ENCODE data around the gene MRPS35.

The MRPS35 gene

DNA sequence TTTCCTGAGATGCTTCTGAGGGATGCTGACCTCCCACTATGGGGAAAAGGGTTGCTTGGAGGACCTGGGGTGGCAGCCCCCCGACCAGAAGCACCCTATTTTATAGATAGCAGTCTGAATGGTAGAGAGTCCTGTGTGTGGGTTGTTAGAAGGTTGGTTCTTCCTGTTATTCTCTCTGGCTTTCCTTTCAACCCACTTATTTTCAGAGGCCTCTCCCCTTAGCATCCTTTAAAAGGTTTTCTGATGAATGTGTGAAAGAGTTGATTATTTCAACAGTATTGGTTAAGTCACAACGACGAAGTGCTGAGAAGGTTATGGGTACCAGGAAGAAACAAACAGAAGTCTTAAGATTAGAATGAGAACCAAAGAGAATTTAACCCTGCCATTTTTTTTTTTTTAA is 90.2 kb downstream of the MRPS35 start:
- Histone ChIP-seq H3K27ac (no peak overlapping the region), H3K36me3 (ENCODE audit: insufficient read depth, low read length) (peaks cover 31% of the 10 kb centered on the region), H3K9me3 (ENCODE audit: low read depth, low read length) (no peaks in the 10 kb centered on the region), H3K4me3 (no peak overlapping the region), H3K9ac (ENCODE audit: insufficient read length) (no peak overlapping the region)
- TF ChIP-seq FOXP2 (optimal IDR thresholded peaks at IDR 0.05; ENCODE audit: control extremely low read depth, extremely low read length, insufficient read depth) (no peak), POLR2AphosphoS5 (IDR thresholded peaks at IDR 0.05; ENCODE audit: borderline replicate concordance, low read depth, low read length) (no peak), EZH2 (IDR thresholded peaks at IDR 0.05) (no peak)
- no peak for DNase-seq (ENCODE audit: low read depth, low spot score)

DNA sequence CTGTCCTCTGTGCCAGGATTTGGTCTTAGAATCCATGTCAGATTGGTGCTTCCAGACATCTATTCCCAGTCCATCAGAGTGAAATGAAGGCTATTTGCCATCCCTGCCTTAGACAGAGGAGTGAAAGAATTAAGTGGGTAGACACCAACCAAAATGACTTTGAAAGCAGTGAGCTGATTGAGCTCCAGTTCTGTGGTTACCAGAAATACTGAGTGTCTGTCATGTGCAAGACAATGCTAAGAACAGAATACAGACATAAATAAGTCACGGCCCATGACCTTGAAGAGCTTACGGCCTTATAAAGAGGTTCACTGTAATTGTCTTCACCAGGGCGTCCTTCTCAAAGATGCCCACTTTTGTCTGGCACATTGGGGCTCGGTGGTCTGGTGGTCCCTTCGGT is 91.0 kb downstream of the MRPS35 start:
- H3K27ac ChIP-seq, result no peak overlapping the region
- H3K36me3 ChIP-seq (ENCODE audit: insufficient read depth, low read length), result peaks cover 25% of the 10 kb centered on the region
- H3K9ac ChIP-seq (ENCODE audit: insufficient read length), result no peak overlapping the region
- TF ChIP-seq EZH2 (IDR thresholded peaks at IDR 0.05) (no peak), FOXP2 (optimal IDR thresholded peaks at IDR 0.05; ENCODE audit: control extremely low read depth, extremely low read length, insufficient read depth) (no peak), POLR2AphosphoS5 (IDR thresholded peaks at IDR 0.05; ENCODE audit: borderline replicate concordance, low read depth, low read length) (no peak)
- no peak overlapping the region for H3K4me3 ChIP-seq
- DNase-seq (ENCODE audit: low read depth, low spot score), result no peak
- H3K9me3 ChIP-seq (ENCODE audit: low read depth, low read length), result no peaks in the 10 kb centered on the region

DNA sequence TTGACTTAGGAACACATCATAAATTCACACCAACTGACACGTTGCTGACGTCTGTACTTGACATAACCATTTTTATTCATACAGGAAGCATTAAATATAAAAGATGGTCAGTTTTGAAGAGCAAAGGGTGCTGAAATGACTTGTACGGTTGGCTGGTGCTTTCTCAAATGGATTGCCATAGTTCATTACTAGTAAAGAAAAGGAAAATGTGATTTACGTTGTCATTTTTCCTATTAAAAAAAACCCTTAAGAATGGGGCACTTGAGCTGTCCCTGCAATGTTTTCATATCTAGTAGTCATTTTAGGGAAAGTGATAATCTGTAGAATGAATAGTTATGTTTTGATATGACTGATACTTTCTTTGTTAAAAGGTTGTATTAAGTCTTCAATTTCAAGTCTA is 91.9 kb downstream of the MRPS35 start:
- no peak for TF ChIP-seq EZH2 (IDR thresholded peaks at IDR 0.05)
- no peak for TF ChIP-seq POLR2AphosphoS5 (IDR thresholded peaks at IDR 0.05; ENCODE audit: borderline replicate concordance, low read depth, low read length)
- TF ChIP-seq FOXP2 (optimal IDR thresholded peaks at IDR 0.05; ENCODE audit: control extremely low read depth, extremely low read length, insufficient read depth), result no peak
- no peak for DNase-seq (ENCODE audit: low read depth, low spot score)

DNA sequence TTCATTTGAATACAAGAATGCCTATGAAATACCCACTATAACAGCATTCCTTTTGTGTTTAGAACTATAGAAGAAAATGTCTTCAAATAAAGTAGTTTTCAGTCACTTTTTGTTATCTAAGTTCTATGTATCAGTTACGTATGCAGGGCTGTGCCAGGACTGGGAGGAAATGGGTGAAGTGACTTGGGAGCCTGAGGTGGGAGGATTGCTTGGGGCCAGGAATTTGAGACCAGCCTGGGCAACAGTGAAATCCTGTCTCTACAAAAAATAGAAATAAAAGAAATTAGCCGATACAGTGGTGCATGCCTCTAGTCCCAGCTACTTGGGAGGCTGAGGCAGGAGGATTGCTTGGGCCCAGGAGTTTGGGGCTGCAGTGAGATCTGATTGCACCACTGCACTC is 92.3 kb downstream of the MRPS35 start:
- no peak for DNase-seq (ENCODE audit: low read depth, low spot score)
- no peak overlapping the region for H3K9ac ChIP-seq (ENCODE audit: insufficient read length)
- H3K4me3 ChIP-seq, result no peak overlapping the region
- peaks cover 13% of the 10 kb centered on the region for H3K36me3 ChIP-seq (ENCODE audit: insufficient read depth, low read length)
- TF ChIP-seq POLR2AphosphoS5 (IDR thresholded peaks at IDR 0.05; ENCODE audit: borderline replicate concordance, low read depth, low read length) (no peak), FOXP2 (optimal IDR thresholded peaks at IDR 0.05; ENCODE audit: control extremely low read depth, extremely low read length, insufficient read depth) (no peak)
- H3K27ac ChIP-seq, result no peak overlapping the region
- no peaks in the 10 kb centered on the region for H3K9me3 ChIP-seq (ENCODE audit: low read depth, low read length)

More for the DNA sequence above, 91.9 kb downstream of the MRPS35 start:
- Histone ChIP-seq H3K4me3 (no peak overlapping the region), H3K27ac (no peak overlapping the region), H3K9ac (ENCODE audit: insufficient read length) (no peak overlapping the region), H3K36me3 (ENCODE audit: insufficient read depth, low read length) (peaks cover 18% of the 10 kb centered on the region), H3K9me3 (ENCODE audit: low read depth, low read length) (no peaks in the 10 kb centered on the region)

DNA sequence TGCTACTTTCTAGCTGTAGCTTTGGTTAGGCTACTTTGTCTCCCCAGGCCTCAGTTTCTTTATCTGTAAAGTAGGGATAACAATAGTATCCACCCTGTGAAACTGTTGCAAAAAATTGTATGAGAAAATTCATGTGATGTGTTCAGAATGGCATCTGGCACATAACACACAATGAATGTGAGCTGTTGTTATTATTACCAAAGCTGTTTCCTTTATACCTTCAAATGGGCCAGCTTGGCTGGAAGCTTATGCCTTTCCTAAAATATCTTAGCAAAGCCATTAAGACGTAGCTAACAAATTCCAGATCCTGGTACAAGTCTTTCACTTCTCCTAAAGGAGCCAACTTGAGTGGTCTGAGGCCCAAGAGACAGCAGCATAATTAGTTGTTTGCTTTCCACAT is 94.6 kb downstream of the MRPS35 start:
- Histone ChIP-seq H3K27ac (no peak overlapping the region), H3K36me3 (ENCODE audit: insufficient read depth, low read length) (no peaks in the 10 kb centered on the region), H3K9me3 (ENCODE audit: low read depth, low read length) (no peaks in the 10 kb centered on the region), H3K9ac (ENCODE audit: insufficient read length) (no peak overlapping the region), H3K4me3 (no peak overlapping the region)
- TF ChIP-seq FOXP2 (optimal IDR thresholded peaks at IDR 0.05; ENCODE audit: control extremely low read depth, extremely low read length, insufficient read depth), result no peak
- no peak for TF ChIP-seq EZH2 (IDR thresholded peaks at IDR 0.05)
- TF ChIP-seq POLR2AphosphoS5 (IDR thresholded peaks at IDR 0.05; ENCODE audit: borderline replicate concordance, low read depth, low read length), result no peak
- no peak for DNase-seq (ENCODE audit: low read depth, low spot score)
